Sigmoid colon (tissue), 7 donors: ENCODE measurements around the gene SSTR4. TPM values are rescaled to one million over a fixed set of nuclear protein-coding genes. Genes with fewer than 3 reads are reported as not detected.

Source experiments
- DNase-seq: peaks from one replicate; pipeline ENCODE4 v3.0.0-alpha.2; 2019
- H3K27ac ChIP-seq, 4 donors: fragments of 200-600 bp; sonication (generic); one replicate each; pipeline ENCODE4 v1.5.1; 2016 to 2019; ENCODE audit warnings: mild to moderate bottlenecking in 1 of 4
- H3K27me3 ChIP-seq, 3 donors: fragments of 200-600 bp; sonication (generic); one replicate each; pipeline ENCODE4 v1.5.1; 2019; ENCODE audit warnings: mild to moderate bottlenecking in 1 of 3
- H3K36me3 ChIP-seq, 4 donors: fragments of 200-600 bp; sonication (generic); one replicate each; pipeline ENCODE4 v1.5.1; 2016 to 2019
- H3K4me1 ChIP-seq, 4 donors: fragments of 200-600 bp; sonication (generic); one replicate each; pipeline ENCODE4 v1.5.1; 2017 to 2019
- H3K4me3 ChIP-seq, 4 donors: fragments of 200-600 bp; sonication (generic); one replicate each; pipeline ENCODE4 v1.5.1; 2017 to 2019; ENCODE audit warnings: mild to moderate bottlenecking in 2 of 4, moderate library complexity in 1 of 4
- H3K9me3 ChIP-seq, 4 donors: fragments of 200-600 bp in 3 of 4; sonication (generic) in 3 of 4; one replicate each; pipeline versions ENCODE4 v1.5.1 to v1.6.1; 2013 to 2019
- EP300 ChIP-seq, 4 donors: sonication (generic); formaldehyde crosslinking; IDR thresholded peaks; one replicate each; pipeline ENCODE4 v1.6.1; 2017; ENCODE audit warnings: antibody characterized with exemption in 4 of 4
- POLR2A ChIP-seq, 2 donors: fragments of 450-650 bp; IDR thresholded peaks; one replicate each; pipeline ENCODE4 v1.6.1; 2016; ENCODE audit warnings: antibody characterized with exemption in 2 of 2, mild to moderate bottlenecking in 2 of 2, moderate library complexity in 2 of 2
- POLR2AphosphoS5 ChIP-seq, 4 donors: sonication (generic); formaldehyde crosslinking; IDR thresholded peaks; one replicate each; pipeline ENCODE4 v1.6.1; 2017; ENCODE audit warnings: antibody characterized with exemption in 4 of 4
- WGBS, 2 donors: extraction: QIAGEN DNeasy Blood & Tissue Kit; methylation state at CpG; one replicate each; pipeline ENCODE4 v1.1.7; 2013; 5-methylcytosine and 5-hydroxymethylcytosine counted together
- intact Hi-C: fragments of 100-400 bp; cut with DNase I; formaldehyde crosslinking; loops from one replicate; pipeline ENCODE4 v1.15.1; 2023
- polyA plus RNA-seq, 3 donors: library from polyadenylated mRNA; stranded (reverse); fragments of 200-250 nt; gene quantifications; one replicate each; pipeline ENCODE4 v1.2.3, GENCODE V29; 2013
- total RNA-seq, 4 donors: library from RNA; depleted of rRNA; stranded (reverse); fragments of >200 nt; gene quantifications; one replicate each; pipeline ENCODE4 v1.1.0, GENCODE V29; 2016
- TF ChIP-seq, protein P1 (sequence below), 4 experiments: fragments of 450-650 bp in 3 of 4; fragments of 200-600 bp in 1 of 4; IDR thresholded peaks; one replicate each; pipeline ENCODE4 v1.5.1; 2016 to 2019; ENCODE audit warnings: antibody characterized with exemption in 4 of 4, mild to moderate bottlenecking in 3 of 4, moderate library complexity in 2 of 4
- donor health status: healthy with polysubstance abuse.
- donor health status: Bipolar disorder and iron deficiency.
- donor health status: healthy.

Gene SSTR4
- total and polyA plus RNA-seq, 7 donors: 0.04 TPM; not detected in 6

DNA sequence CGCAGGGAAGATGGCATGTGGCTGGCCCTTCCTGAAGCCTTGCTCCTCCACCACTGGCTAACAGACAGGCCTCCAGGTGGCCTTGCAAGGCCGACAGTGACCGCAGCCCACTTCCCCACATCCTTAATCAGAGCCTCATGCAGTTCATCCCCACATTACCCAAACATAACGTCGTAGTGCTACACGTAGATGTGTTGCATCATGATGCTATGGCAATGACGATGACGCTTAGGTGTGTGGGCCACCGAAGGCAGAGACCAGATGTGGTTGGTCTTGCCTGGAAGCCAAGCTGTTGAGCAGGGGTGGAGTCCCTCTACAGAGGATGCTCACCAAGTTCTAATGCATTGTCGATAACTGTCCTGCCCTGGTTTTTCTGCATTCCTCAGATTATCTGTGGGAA lies 45.4 kb downstream of the SSTR4 start:
- no peak for TF ChIP-seq POLR2AphosphoS5 (IDR thresholded peaks at IDR 0.05)
- no peak for TF ChIP-seq POLR2A (IDR thresholded peaks at IDR 0.05)
- TF ChIP-seq EP300 (IDR thresholded peaks at IDR 0.05): no peak
- no peak overlapping the region for H3K27ac ChIP-seq
- H3K4me1 ChIP-seq: no peaks in the 10 kb centered on the region
- no peaks in the 10 kb centered on the region for H3K36me3 ChIP-seq
- intact Hi-C loops: no loop called here
- H3K27me3 ChIP-seq: peaks cover 0 to 5% (median 0%) of the 10 kb centered on the region in 3 donors
- no peaks in the 10 kb centered on the region for H3K9me3 ChIP-seq
- WGBS, 2 donors: 88 to 90% methylated on average over 10 of the region's 10 CpGs
- no peak overlapping the region for H3K4me3 ChIP-seq
- no peak for DNase-seq

DNA sequence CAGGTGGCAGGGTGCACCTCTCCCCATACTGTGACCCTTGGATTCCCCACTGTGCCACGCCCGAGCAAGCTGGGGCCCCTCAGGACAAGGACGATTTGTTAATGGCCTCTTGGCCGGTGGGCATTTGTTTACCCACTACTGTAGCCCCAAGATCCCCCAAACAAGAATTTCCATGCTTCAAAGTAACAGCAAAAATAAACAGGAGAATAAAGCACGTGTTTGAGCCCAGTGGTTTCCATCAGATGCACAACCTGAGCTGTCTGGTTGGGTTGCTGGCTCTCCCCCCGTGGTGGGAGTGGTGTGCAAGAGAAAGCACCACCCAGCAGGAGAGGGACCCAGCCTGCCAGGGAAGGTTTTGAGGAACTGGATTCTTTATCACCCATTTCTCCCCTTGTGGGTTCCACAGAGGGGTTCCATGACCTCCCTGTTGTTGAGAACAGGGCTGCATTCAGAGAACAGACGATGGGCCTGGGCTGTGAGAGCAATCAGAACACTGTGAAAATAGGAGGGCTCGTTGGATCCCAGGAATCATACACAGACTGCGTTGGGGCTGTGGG lies 46.2 kb downstream of the SSTR4 start:
- intact Hi-C loops: no loop called here
- H3K27me3 ChIP-seq: peaks cover 0 to 5% (median 0%) of the 10 kb centered on the region in 3 donors
- peaks cover 0 to 4% (median 0%) of the 10 kb centered on the region in 4 donors for H3K4me1 ChIP-seq
- 41 to 71% methylated on average over 9 of the region's 9 CpGs for WGBS, 2 donors
- peak overlapping the region in 1 of 4 donors; percentile 18 for H3K27ac ChIP-seq
- TF ChIP-seq POLR2A (IDR thresholded peaks at IDR 0.05) (no peak), POLR2AphosphoS5 (IDR thresholded peaks at IDR 0.05) (no peak), EP300 (IDR thresholded peaks at IDR 0.05) (no peak)
- TF ChIP-seq, protein P1, sequence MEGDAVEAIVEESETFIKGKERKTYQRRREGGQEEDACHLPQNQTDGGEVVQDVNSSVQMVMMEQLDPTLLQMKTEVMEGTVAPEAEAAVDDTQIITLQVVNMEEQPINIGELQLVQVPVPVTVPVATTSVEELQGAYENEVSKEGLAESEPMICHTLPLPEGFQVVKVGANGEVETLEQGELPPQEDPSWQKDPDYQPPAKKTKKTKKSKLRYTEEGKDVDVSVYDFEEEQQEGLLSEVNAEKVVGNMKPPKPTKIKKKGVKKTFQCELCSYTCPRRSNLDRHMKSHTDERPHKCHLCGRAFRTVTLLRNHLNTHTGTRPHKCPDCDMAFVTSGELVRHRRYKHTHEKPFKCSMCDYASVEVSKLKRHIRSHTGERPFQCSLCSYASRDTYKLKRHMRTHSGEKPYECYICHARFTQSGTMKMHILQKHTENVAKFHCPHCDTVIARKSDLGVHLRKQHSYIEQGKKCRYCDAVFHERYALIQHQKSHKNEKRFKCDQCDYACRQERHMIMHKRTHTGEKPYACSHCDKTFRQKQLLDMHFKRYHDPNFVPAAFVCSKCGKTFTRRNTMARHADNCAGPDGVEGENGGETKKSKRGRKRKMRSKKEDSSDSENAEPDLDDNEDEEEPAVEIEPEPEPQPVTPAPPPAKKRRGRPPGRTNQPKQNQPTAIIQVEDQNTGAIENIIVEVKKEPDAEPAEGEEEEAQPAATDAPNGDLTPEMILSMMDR (IDR thresholded peaks at IDR 0.05): no peak
- H3K9me3 ChIP-seq: no peaks in the 10 kb centered on the region
- DNase-seq: no peak
- no peaks in the 10 kb centered on the region for H3K36me3 ChIP-seq
- no peak overlapping the region for H3K4me3 ChIP-seq

DNA sequence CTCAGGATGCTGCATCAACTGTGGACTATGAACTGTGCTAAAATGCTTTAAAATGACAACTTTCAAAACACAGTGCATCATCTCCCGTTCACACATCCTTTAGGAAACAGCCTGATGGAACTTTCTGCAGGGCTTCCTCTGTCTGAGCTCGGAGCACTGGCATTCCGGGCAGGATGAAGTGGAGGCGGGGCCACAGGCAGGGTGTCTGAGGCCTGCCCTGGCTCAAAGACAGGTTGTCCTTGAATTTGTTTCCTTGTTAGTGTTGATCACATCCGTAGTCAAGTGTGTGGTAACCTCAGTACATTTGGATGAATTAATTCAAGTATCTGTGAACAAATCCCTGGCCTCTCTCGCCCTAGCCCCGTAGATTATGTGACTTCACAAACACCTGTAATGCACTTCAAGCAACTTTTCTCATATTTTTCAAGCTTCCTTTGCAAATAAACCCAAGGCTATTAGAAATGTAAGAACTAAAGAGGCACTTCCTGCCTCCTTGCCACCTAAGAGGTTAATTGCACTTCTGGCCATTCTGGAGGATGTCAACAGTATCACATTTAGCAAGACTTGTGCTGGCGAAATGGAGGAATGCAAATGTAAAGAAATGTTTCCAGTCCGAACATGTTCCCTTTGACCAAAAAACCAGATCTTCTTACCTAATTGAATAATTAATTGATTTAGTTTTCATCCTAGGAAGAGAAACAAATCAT lies 47.9 kb downstream of the SSTR4 start:
- intact Hi-C loops: no loop called here
- peak overlapping the region; percentile 62 to 84 (median 74) for H3K27ac ChIP-seq
- no peak for TF ChIP-seq POLR2A (IDR thresholded peaks at IDR 0.05)
- TF ChIP-seq POLR2AphosphoS5 (IDR thresholded peaks at IDR 0.05): peak in 2 of 4 donors; percentile 29 to 57
- peaks cover 0 to 5% (median 0%) of the 10 kb centered on the region in 3 donors for H3K27me3 ChIP-seq
- no peak for DNase-seq
- peak overlapping the region in 3 of 4 donors; percentile 21 to 38 (median 33) for H3K4me3 ChIP-seq
- no peaks in the 10 kb centered on the region for H3K9me3 ChIP-seq
- 57 to 71% methylated on average over 9 of the region's 9 CpGs for WGBS, 2 donors
- peaks cover 0 to 8% (median 2%) of the 10 kb centered on the region in 4 donors for H3K4me1 ChIP-seq
- no peaks in the 10 kb centered on the region for H3K36me3 ChIP-seq

DNA sequence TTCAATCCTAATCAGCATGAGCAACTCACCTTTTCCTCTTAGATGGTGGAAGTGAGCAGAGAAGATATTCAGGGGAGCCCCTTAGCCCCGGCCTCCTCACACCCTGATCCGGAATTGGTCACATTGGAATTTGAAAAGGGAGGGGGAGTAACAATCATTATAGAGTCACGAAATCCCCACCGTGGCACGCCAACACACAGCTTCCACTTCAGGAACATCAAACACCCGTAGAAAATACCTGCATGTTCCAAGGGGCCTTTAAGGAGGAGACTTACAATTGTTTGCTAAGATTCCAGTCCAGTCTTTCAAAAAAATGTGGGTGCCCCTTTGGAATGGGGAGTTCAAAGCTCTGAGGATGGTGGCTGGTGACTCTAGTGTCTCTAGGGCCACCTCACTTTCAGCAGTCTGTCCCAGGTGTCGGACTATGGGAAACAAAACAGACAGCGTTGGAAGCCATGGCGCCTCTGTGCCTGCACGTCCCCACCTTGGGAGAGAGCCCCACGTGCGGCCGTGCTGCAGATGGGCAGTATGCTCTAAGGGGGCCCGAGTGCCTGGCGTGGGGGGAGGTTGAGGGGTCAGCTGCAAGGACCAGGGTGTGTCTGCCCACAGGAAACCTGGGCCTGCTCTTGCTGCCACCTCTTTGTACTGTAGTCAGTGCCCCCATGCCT lies 48.6 kb downstream of the SSTR4 start:
- peaks cover 0 to 5% (median 0%) of the 10 kb centered on the region in 3 donors for H3K27me3 ChIP-seq
- no peak for DNase-seq
- H3K4me1 ChIP-seq: peaks cover 0 to 8% (median 2%) of the 10 kb centered on the region in 4 donors
- TF ChIP-seq, protein P1 (IDR thresholded peaks at IDR 0.05): no peak
- no peak for TF ChIP-seq EP300 (IDR thresholded peaks at IDR 0.05)
- TF ChIP-seq POLR2A (IDR thresholded peaks at IDR 0.05): no peak
- TF ChIP-seq POLR2AphosphoS5 (IDR thresholded peaks at IDR 0.05): no peak
- peak overlapping the region; percentile 62 to 84 (median 74) for H3K27ac ChIP-seq
- peak overlapping the region in 3 of 4 donors; percentile 21 to 38 (median 33) for H3K4me3 ChIP-seq
- WGBS, 2 donors: 84 to 86% methylated on average over 15 of the region's 15 CpGs
- H3K9me3 ChIP-seq: no peaks in the 10 kb centered on the region
- intact Hi-C loops: no loop called here
- no peaks in the 10 kb centered on the region for H3K36me3 ChIP-seq

DNA sequence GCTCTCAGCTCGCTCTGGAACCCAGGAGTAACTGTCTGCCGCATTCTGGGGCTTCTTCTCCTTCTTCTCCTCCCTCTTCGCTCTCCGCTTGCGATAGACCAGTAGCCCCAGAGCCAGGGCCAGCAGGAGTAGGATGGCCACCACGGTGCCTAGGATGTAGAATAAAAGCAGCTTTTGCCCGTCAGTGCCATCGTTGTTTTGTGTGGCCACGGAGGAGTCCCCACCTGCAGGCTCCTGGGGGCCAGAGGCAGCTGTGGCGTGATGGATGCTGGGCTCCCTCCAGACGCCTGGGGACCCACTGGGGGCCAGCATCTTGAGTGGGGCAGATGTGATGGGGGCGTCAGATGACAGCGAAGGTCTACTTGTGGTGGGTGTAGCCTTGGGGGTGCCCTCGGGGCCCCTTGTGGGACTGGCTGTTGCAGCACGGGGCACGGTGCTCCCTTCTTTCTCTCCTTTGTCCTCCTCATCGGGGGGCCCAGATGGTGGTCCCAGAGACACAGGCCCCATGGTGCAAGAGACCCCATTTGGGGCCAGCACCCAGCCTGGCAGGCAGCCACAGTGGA lies 49.3 kb downstream of the SSTR4 start:
- WGBS, 2 donors: 86 to 88% methylated on average over 17 of the region's 17 CpGs
- intact Hi-C loops: no loop called here
- Histone ChIP-seq H3K4me1 (peaks cover 0 to 8% (median 2%) of the 10 kb centered on the region in 4 donors), H3K27ac (peak overlapping the region; percentile 62 to 84 (median 74)), H3K27me3 (peaks cover 0 to 5% (median 0%) of the 10 kb centered on the region in 3 donors), H3K36me3 (no peaks in the 10 kb centered on the region), H3K4me3 (peak overlapping the region in 3 of 4 donors; percentile 21 to 38 (median 33)), H3K9me3 (no peaks in the 10 kb centered on the region)
- TF ChIP-seq POLR2A (IDR thresholded peaks at IDR 0.05): no peak
- TF ChIP-seq POLR2AphosphoS5 (IDR thresholded peaks at IDR 0.05): no peak
- TF ChIP-seq, protein P1 (IDR thresholded peaks at IDR 0.05): no peak
- TF ChIP-seq EP300 (IDR thresholded peaks at IDR 0.05): no peak
- DNase-seq: no peak
